DND-41 (cell line): Measurements from ENCODE around the gene ANAPC5.

Experiments
- CTCF ChIP-seq: IDR thresholded peaks from 2 replicates; pipeline ENCODE4 v1.5.1; 2012; ENCODE audit warnings: borderline replicate concordance, low read length, moderate library complexity, mild to moderate bottlenecking; ENCODE audit not compliant: poor library complexity, severe bottlenecking; ENCODE audit errors: extremely low read depth
- EZH2 ChIP-seq: IDR thresholded peaks from 3 replicates; pipeline ENCODE4 v1.6.1; 2012; ENCODE audit warnings: borderline replicate concordance, low read depth, mild to moderate bottlenecking, moderate library complexity, low read length, inconsistent platforms; ENCODE audit not compliant: severe bottlenecking

DNA sequence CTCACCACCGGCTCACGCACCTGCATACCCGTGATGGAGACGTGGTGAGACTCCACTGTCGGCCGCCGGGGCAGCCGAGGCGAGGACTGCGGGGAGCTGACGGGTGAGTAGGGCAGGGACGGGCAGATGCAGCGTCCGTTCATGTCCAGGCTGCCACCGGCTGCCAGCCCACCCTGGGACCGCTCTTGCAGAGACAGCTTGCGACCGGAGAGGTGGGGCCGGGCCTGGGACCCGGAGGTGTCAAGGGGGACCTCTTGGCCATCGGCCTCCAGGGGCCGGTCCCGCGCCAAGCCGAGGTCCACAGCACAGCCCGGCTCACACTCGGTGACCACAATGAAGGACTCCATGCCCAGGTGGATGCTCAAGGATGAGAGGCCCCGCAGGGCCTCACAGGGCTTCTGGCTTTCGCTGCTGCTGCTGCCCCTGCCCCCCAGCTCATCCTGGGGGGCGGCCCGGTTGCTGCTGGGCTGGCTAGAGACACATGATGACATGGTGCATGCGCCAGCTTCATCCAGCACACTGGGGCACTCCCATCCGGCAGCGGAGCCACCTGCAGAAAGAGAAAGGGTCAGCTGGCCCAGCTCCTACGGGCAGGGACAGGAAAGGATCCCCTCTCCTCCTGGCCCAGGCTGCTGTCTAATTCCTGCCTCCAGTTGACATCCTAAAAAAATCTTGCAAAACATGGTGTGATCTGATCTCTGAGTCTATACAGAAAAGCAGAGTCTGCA is 78.0 kb downstream of the ANAPC5 start:
- no peak for TF ChIP-seq CTCF
- TF ChIP-seq EZH2 = no peak
